RWPE2 (cell line): Measurements from ENCODE around the gene NPS.

ENCODE experiments used
- ATAC-seq: fragments of 200-7000 bp; cut with Tn5 transposase; 3 replicates; pipeline ENCODE4 v1.9.1; 2021; ENCODE audit warnings: low read depth
- DNase-seq: peaks from one replicate; pipeline ENCODE4 v3.0.0-alpha.2; 2020; ENCODE audit warnings: low spot score
- H3K27ac ChIP-seq: fragments of 450-650 bp; 2 replicates; pipeline ENCODE4 v1.5.1; 2017; ENCODE audit warnings: mild to moderate bottlenecking; ENCODE audit not compliant: poor library complexity, severe bottlenecking
- H3K27me3 ChIP-seq: fragments of 250-450 bp; sonication (Bioruptor Pico); 2 replicates; pipeline ENCODE4 v1.5.1; 2021; ENCODE audit warnings: mild to moderate bottlenecking, moderate library complexity; ENCODE audit not compliant: insufficient read depth, poor library complexity, severe bottlenecking
- H3K36me3 ChIP-seq: fragments of 250-450 bp; sonication (Bioruptor Pico); 2 replicates; pipeline ENCODE4 v1.5.1; 2020; ENCODE audit warnings: low read depth, mild to moderate bottlenecking, moderate library complexity
- H3K4me1 ChIP-seq: fragments of 250-450 bp; sonication (Bioruptor Pico); 2 replicates; pipeline ENCODE4 v1.5.1; 2021; ENCODE audit warnings: mild to moderate bottlenecking, moderate library complexity; ENCODE audit not compliant: insufficient read depth, poor library complexity, severe bottlenecking
- H3K4me3 ChIP-seq: fragments of 250-450 bp; sonication (Bioruptor Pico); 2 replicates; pipeline ENCODE4 v1.5.1; 2021; ENCODE audit warnings: mild to moderate bottlenecking, moderate library complexity; ENCODE audit not compliant: severe bottlenecking
- H3K9me3 ChIP-seq: fragments of 250-450 bp; sonication (Bioruptor Pico); 2 replicates; pipeline ENCODE4 v1.5.1; 2021; ENCODE audit warnings: mild to moderate bottlenecking, moderate library complexity; ENCODE audit not compliant: severe bottlenecking
- TF ChIP-seq, protein P1 (sequence below): fragments of 450-650 bp; IDR thresholded peaks from one replicate; pipeline ENCODE4 v1.5.1; 2017; ENCODE audit warnings: mild to moderate bottlenecking, moderate library complexity; ENCODE audit not compliant: poor library complexity, severe bottlenecking

The NPS gene, protein sequence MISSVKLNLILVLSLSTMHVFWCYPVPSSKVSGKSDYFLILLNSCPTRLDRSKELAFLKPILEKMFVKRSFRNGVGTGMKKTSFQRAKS

DNA sequence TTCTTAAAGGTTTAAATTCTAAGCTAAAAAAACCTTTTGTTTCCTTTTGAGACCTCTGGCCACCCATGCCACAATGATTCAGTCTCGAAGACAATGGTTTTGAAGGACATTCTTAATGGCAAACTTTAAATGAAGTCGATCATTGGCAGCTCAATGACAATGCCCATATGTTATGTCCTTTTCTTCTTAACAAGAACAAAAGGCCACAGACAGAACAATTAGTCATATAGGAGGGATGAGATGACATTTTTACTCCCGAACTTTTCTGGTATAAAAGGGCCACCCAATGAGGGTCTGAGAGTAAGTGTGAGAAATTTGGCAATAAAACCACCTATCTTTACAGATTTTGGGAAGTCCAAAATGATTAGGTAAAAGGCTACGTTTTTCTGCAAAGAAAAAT, at the start of gene NPS:
TSS of gene NPS (plus strand) at position 301 of the 400 bp plus-strand sequence. CDS start at position 361, 60 bp downstream.
- no peaks in the 10 kb centered on the region for H3K27me3 ChIP-seq
- H3K4me1 ChIP-seq = no peaks in the 10 kb centered on the region
- ATAC-seq (no peak), DNase-seq (no peak)
- no peaks in the 10 kb centered on the region for H3K9me3 ChIP-seq
- TF ChIP-seq, protein P1, sequence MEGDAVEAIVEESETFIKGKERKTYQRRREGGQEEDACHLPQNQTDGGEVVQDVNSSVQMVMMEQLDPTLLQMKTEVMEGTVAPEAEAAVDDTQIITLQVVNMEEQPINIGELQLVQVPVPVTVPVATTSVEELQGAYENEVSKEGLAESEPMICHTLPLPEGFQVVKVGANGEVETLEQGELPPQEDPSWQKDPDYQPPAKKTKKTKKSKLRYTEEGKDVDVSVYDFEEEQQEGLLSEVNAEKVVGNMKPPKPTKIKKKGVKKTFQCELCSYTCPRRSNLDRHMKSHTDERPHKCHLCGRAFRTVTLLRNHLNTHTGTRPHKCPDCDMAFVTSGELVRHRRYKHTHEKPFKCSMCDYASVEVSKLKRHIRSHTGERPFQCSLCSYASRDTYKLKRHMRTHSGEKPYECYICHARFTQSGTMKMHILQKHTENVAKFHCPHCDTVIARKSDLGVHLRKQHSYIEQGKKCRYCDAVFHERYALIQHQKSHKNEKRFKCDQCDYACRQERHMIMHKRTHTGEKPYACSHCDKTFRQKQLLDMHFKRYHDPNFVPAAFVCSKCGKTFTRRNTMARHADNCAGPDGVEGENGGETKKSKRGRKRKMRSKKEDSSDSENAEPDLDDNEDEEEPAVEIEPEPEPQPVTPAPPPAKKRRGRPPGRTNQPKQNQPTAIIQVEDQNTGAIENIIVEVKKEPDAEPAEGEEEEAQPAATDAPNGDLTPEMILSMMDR = no peak
- no peak within 1 kb of the TSS for H3K4me3 ChIP-seq
- H3K36me3 ChIP-seq = no peaks in the 10 kb centered on the region
- no peak within 1 kb of the TSS for H3K27ac ChIP-seq

DNA sequence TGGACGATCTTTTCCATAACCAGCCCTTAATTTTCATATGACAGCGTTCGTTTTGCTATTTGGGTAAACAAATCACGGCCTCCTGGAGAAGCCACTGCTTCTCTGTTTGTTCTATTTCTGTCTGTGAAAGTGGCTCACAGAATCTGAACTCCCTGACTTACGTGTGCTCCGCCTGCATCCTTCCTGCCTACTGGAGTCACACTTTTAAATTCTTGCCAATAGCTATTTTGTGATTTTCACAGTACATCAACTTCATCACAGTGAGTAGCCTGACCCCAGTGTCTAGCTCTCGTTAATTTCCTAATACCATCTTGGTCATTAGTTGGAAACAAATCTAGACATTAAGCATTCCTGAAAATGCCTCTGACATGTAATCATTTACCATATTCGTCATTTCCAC, 49.0 kb upstream of the NPS start:
- peaks cover 41% of the 10 kb centered on the region for H3K27me3 ChIP-seq
- ATAC-seq = no peak
- DNase-seq = no peak
- no peaks in the 10 kb centered on the region for H3K9me3 ChIP-seq
- H3K4me1 ChIP-seq = no peaks in the 10 kb centered on the region
- no peak overlapping the region for H3K4me3 ChIP-seq
- no peaks in the 10 kb centered on the region for H3K36me3 ChIP-seq
- TF ChIP-seq, protein P1 = no peak
- no peak overlapping the region for H3K27ac ChIP-seq

DNA sequence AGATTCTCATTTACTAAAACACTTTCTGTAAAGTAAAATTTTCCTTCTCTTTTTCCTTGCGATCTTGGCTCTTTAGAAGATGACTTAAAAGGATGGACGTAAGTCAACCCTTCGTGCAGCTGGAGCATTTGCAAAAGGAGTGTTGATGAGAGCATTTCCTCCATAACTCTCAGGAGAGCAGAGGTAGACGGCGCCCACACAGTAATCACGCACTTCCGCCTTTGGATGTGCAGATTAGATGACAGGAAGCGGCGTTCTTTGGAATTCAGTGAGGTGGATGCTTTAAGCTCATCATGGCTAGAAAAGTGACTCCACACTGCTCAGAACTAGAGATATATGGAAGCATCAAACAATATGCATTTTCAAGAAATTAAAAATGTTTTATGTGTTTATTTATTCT, 43.0 kb upstream of the NPS start:
- Histone ChIP-seq H3K27me3 (peaks cover 26% of the 10 kb centered on the region), H3K36me3 (no peaks in the 10 kb centered on the region), H3K4me3 (no peak overlapping the region), H3K4me1 (no peaks in the 10 kb centered on the region), H3K9me3 (no peaks in the 10 kb centered on the region), H3K27ac (no peak overlapping the region)
- DNase-seq = no peak
- TF ChIP-seq, protein P1 = no peak
- ATAC-seq = no peak

DNA sequence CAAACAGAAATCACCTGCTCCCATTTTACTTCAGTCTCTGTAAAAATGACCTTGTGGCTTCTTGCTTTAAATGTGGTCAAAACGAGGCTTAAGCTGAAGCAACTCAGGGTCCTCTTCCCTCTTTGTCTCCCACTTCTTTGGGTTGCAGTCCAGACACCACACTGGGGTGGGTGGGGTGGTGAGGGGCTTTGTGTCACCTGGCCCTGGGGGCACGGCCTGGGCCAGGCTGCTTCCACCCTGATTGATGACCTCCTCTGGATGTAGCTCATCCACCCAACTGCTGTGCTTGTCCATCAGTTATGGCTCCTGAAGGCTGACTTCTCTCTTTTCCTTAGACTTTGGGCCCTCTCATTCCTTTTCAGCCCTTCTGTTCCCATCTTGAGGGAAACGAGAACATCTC, 26.8 kb upstream of the NPS start:
- TF ChIP-seq, protein P1 = no peak
- Histone ChIP-seq H3K9me3 (no peaks in the 10 kb centered on the region), H3K27me3 (no peaks in the 10 kb centered on the region), H3K4me3 (no peak overlapping the region), H3K27ac (no peak overlapping the region), H3K36me3 (no peaks in the 10 kb centered on the region), H3K4me1 (no peaks in the 10 kb centered on the region)
- ATAC-seq (no peak), DNase-seq (no peak)

DNA sequence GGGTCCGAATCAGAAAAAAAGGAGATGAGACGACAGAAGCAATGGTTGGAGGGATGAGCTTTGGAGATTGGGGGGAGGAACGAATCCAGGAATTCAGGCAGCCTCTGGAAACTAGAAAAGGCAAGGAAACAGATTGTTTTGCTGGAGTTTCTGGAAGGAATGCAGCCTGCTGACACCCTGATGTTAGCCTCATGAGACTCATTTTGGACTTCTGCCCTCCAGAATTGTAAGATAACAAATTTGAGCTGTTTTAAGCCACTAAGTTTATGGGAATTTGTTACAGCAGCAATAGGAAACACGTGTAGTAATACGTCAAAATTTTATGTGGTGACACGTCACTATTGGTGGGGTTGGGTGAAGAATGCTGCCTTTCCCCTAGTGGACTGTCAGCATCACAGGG, 25.6 kb upstream of the NPS start:
- no peak for ATAC-seq
- no peaks in the 10 kb centered on the region for H3K27me3 ChIP-seq
- TF ChIP-seq, protein P1 = no peak

More for the DNA sequence above, 25.6 kb upstream of the NPS start:
- Histone ChIP-seq H3K36me3 (no peaks in the 10 kb centered on the region), H3K9me3 (no peaks in the 10 kb centered on the region), H3K4me1 (no peaks in the 10 kb centered on the region), H3K4me3 (no peak overlapping the region), H3K27ac (no peak overlapping the region)
- DNase-seq = no peak
